ENCODE measurements around the gene PSORS1C2. TPM values are rescaled to one million over a fixed set of nuclear protein-coding genes. Genes with fewer than 3 reads are reported as not detected.

PSORS1C2 gene
- total RNA-seq, 2 experiments from 2014 or later, result not detected

DNA sequence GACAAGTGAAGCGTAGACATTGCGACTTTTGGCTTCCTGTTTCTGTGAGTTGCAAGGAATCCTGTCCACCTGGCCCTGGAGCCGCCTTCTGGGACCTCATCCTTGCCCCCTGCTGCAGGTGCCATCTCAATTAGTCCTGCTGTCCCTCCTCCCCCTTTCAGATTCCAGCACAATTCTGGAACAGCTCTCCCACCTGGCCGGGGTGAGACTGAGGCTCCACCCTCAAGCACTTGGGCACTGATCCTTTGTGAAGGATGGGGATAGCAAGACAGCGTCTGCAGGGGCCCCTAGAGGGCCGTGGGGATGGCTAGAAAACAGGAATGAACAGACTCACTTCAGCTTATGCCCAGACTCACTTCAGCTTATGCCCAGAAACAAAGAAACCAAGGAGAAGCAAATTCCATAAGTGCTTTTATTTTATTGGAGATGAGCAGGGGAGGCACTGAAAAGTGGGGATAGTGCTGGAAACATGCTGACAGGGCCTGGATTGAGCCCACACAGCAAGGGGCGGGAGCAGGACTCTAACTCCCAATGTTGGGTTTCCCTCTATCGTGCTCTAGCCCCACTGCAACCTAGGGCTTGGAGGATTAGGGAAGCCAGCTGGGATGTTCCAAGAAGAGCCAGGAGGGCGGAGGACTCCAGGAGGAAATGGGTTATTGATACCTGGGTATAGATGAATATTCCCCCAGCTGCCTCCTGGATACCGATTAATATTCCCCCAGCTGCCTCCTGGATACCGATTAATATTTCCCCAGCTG, 27.9 kb downstream of the PSORS1C2 start:
- no TSS peak for BruUV-seq (replicated peaks)
- no peak overlapping the region for H3K27ac ChIP-seq (ENCODE audit: low read depth, low read length, poor library complexity, severe bottlenecking)
- no peaks in the 10 kb centered on the region for H4K20me1 ChIP-seq (ENCODE audit: insufficient read depth, low read length)
- intact Hi-C loops (cut with micrococcal nuclease; ENCODE audit: unreplicated experiment), result no loop called here
- POLR2A ChIA-PET, result no interaction called here
- TF ChIP-seq CTCF (conservative IDR thresholded peaks at IDR 0.05; ENCODE audit: low read length) (no peak), EZH2phosphoT487 (IDR thresholded peaks at IDR 0.05; ENCODE audit: borderline replicate concordance, low read depth, low read length) (no peak)
- H3K4me1 ChIP-seq (ENCODE audit: insufficient read depth, low read length, poor library complexity, severe bottlenecking), result no peaks in the 10 kb centered on the region
- H3K4me3 ChIP-seq (ENCODE audit: low read depth, low read length, poor library complexity, severe bottlenecking), result no peak overlapping the region
- H3K9me3 ChIP-seq (ENCODE audit: low read length), result no peaks in the 10 kb centered on the region
- H3K79me2 ChIP-seq (ENCODE audit: insufficient read depth, low read depth, low read length), result no peaks in the 10 kb centered on the region
- no peaks in the 10 kb centered on the region for H3K9me2 ChIP-seq (ENCODE audit: insufficient read depth, low read length)
- no peak overlapping the region for H2AFZ ChIP-seq (ENCODE audit: low read length)
- H3K36me3 ChIP-seq (ENCODE audit: insufficient read depth, low read length), result no peaks in the 10 kb centered on the region
- CTCF ChIA-PET (ENCODE audit: unreplicated experiment), result no interaction called here
- no peak overlapping the region for H3K4me2 ChIP-seq (ENCODE audit: low read length)
- no peak for DNase-seq (ENCODE audit: low spot score)

GRCh38 chr6:31107052-31107451, 31.8 kb downstream of the PSORS1C2 start:
- H3K4me2 ChIP-seq (ENCODE audit: low read length), result no peak overlapping the region
- ChIA-PET POLR2A (no interaction called here), CTCF (ENCODE audit: unreplicated experiment) (no interaction called here)
- no peaks in the 10 kb centered on the region for H4K20me1 ChIP-seq (ENCODE audit: insufficient read depth, low read length)
- DNase-seq (ENCODE audit: low spot score), result no peak
- intact Hi-C loops (cut with micrococcal nuclease; ENCODE audit: unreplicated experiment), result no loop called here
- TF ChIP-seq CTCF (conservative IDR thresholded peaks at IDR 0.05; ENCODE audit: low read length), result no peak
- no peak for TF ChIP-seq EZH2phosphoT487 (IDR thresholded peaks at IDR 0.05; ENCODE audit: borderline replicate concordance, low read depth, low read length)
- H3K27ac ChIP-seq (ENCODE audit: low read depth, low read length, poor library complexity, severe bottlenecking), result no peak overlapping the region
- H3K9me2 ChIP-seq (ENCODE audit: insufficient read depth, low read length), result no peaks in the 10 kb centered on the region
- no peaks in the 10 kb centered on the region for H3K79me2 ChIP-seq (ENCODE audit: insufficient read depth, low read depth, low read length)
- BruUV-seq (replicated peaks), result no TSS peak
- H3K9me3 ChIP-seq (ENCODE audit: low read length), result no peaks in the 10 kb centered on the region
- no peaks in the 10 kb centered on the region for H3K36me3 ChIP-seq (ENCODE audit: insufficient read depth, low read length)
- H2AFZ ChIP-seq (ENCODE audit: low read length), result no peak overlapping the region
- H3K4me1 ChIP-seq (ENCODE audit: insufficient read depth, low read length, poor library complexity, severe bottlenecking), result no peaks in the 10 kb centered on the region
- H3K4me3 ChIP-seq (ENCODE audit: low read depth, low read length, poor library complexity, severe bottlenecking), result no peak overlapping the region

DNA sequence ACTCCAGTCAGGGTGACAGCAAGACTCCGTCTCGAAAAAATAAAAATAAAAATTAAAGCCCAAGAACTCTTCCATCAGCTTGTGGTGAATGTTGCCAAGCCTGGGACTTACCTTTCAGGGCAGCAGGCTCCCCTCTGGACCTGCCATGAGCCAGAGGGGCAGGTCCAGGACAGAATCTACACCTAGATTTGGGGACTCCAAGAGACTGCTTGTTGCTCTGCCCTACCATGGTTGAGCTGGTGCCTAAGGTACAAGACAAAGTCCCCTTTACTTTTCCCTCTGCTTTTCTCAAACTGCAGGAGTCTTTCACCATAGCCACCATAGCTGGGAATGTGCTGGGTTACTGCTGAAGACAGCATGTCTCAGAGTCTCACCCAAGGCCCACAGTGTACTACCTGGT, 35.7 kb downstream of the PSORS1C2 start:
- POLR2A ChIA-PET, result no interaction called here
- intact Hi-C loops (cut with micrococcal nuclease; ENCODE audit: unreplicated experiment), result no loop called here

More for the DNA sequence above, 35.7 kb downstream of the PSORS1C2 start:
- no peak for DNase-seq (ENCODE audit: low spot score)
- Histone ChIP-seq H3K4me1 (ENCODE audit: insufficient read depth, low read length, poor library complexity, severe bottlenecking) (no peaks in the 10 kb centered on the region), H3K36me3 (ENCODE audit: insufficient read depth, low read length) (no peaks in the 10 kb centered on the region), H2AFZ (ENCODE audit: low read length) (no peak overlapping the region), H4K20me1 (ENCODE audit: insufficient read depth, low read length) (no peaks in the 10 kb centered on the region), H3K79me2 (ENCODE audit: insufficient read depth, low read depth, low read length) (no peaks in the 10 kb centered on the region), H3K9me3 (ENCODE audit: low read length) (no peaks in the 10 kb centered on the region), H3K4me3 (ENCODE audit: low read depth, low read length, poor library complexity, severe bottlenecking) (no peak overlapping the region), H3K27ac (ENCODE audit: low read depth, low read length, poor library complexity, severe bottlenecking) (no peak overlapping the region), H3K9me2 (ENCODE audit: insufficient read depth, low read length) (no peaks in the 10 kb centered on the region), H3K4me2 (ENCODE audit: low read length) (no peak overlapping the region)
- CTCF ChIA-PET (ENCODE audit: unreplicated experiment), result no interaction called here
- TF ChIP-seq CTCF (conservative IDR thresholded peaks at IDR 0.05; ENCODE audit: low read length) (no peak), EZH2phosphoT487 (IDR thresholded peaks at IDR 0.05; ENCODE audit: borderline replicate concordance, low read depth, low read length) (no peak)
- no TSS peak for BruUV-seq (replicated peaks)

All from OCI-LY7 (cell line).